Endothelial cell of umbilical vein (primary cell): Measurements from ENCODE around the gene RPL11.

Experiments used
- CTCF ChIP-seq, 2 donors: IDR thresholded peaks; 1 replicate in 1 of 2; 2 replicates in 1 of 2; pipeline ENCODE4 v1.5.1; 2011; ENCODE audit warnings: low read length in 2 of 2, mild to moderate bottlenecking in 2 of 2, moderate library complexity in 2 of 2, control low read depth in 1 of 2, inconsistent platforms in 1 of 2, low read depth in 1 of 2; ENCODE audit not compliant: insufficient read depth in 1 of 2; ENCODE audit errors: extremely low read depth in 1 of 2
- EZH2 ChIP-seq: IDR thresholded peaks from 2 replicates; pipeline ENCODE4 v1.6.1; 2012; ENCODE audit warnings: borderline replicate concordance, low read depth, mild to moderate bottlenecking, moderate library complexity, low read length, inconsistent platforms; ENCODE audit not compliant: severe bottlenecking
- MYC ChIP-seq: IDR thresholded peaks from one replicate; pipeline ENCODE4 v1.6.1; 2011; ENCODE audit warnings: mild to moderate bottlenecking, low read depth, low read length
- POLR2A ChIP-seq: IDR thresholded peaks from 2 replicates; pipeline ENCODE4 v1.6.1; 2012; ENCODE audit warnings: low read depth, mild to moderate bottlenecking, control low read depth, low read length
- POLR2AphosphoS5 ChIP-seq: IDR thresholded peaks from 2 replicates; pipeline ENCODE4 v1.6.1; 2012; ENCODE audit warnings: low read depth, mild to moderate bottlenecking, control low read depth, low read length, moderate library complexity; ENCODE audit not compliant: insufficient read depth

DNA sequence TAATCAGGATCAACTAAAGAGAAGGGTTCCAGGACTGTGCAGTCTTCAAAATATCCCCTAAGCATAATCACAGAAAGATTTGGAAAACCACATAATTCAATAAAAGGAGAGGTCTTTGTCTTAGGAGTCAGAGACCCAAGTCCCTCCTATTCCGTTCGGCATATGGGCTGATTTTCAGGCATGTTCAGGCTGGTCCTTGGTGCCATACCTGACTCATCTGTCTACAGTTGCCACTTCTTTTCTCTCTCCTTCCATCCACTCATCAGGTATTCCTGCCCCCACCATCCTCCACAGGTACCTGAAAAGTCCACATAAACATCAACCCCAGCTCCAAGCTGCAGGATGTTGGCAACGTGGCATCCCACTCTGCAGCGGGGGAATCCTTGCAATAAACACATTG is 29.7 kb upstream of the RPL11 start:
- TF ChIP-seq CTCF (IDR thresholded peaks at IDR 0.05; ENCODE audit: extremely low read depth in 1 of 2, insufficient read depth in 1 of 2, low read depth in 1 of 2, low read length in 2 of 2) (no peak), POLR2A (no peak), EZH2 (no peak), POLR2AphosphoS5 (no peak), MYC (no peak)
